IMR-90 (cell line): Measurements from ENCODE around the gene SNRPB. TPM values are rescaled to one million over a fixed set of nuclear protein-coding genes. Genes with fewer than 3 reads are reported as not detected.

Experiments used
- ATAC-seq: fragments of 200-7000 bp; cut with Tn5 transposase; 2 replicates; pipeline ENCODE4 v1.9.1; 2020; ENCODE audit warnings: low read depth, mild to moderate bottlenecking, moderate library complexity
- BruUV-seq: library from RNA; stranded (reverse); fragments of 400-500 nt; replicated peaks from 2 replicates; lab custom pipeline; 2021; lab: Mats Ljungman, UMichigan
- CTCF ChIA-PET: fragments of 300-600 bp; formaldehyde crosslinking; extraction: SDS; loops from one replicate; lab custom pipeline; 2021; ENCODE audit warnings: antibody characterized with exemption; lab: Yijun Ruan, JAX
- POLR2A ChIA-PET: fragments of 300-600 bp; sonication (Branson Sonifier 250); formaldehyde crosslinking; loops from one replicate; lab custom pipeline; 2022; ENCODE audit warnings: antibody characterized with exemption; ENCODE audit not compliant: unreplicated experiment; lab: Charles Lee
- DNase-seq: peaks from one replicate; pipeline ENCODE4 v3.0.0; 2013
- H2AFZ ChIP-seq: replicated peaks from 2 replicates; pipeline ENCODE3; 2013; ENCODE audit warnings: low read length, mild to moderate bottlenecking; ENCODE audit not compliant: poor library complexity
- H2AK5ac ChIP-seq: 2 replicates; pipeline ENCODE4 v1.6.1; 2013; ENCODE audit warnings: low read depth, low read length, inconsistent platforms
- H2AK9ac ChIP-seq: replicated peaks from 2 replicates; pipeline ENCODE3; 2013; ENCODE audit warnings: mild to moderate bottlenecking, low read depth, low read length, moderate library complexity; ENCODE audit not compliant: poor library complexity
- H2BK120ac ChIP-seq: 2 replicates; pipeline ENCODE4 v1.6.1; 2013; ENCODE audit warnings: low read depth, low read length, inconsistent platforms
- H2BK15ac ChIP-seq: 3 replicates; pipeline ENCODE4 v1.6.1; 2013; ENCODE audit warnings: low read depth, low read length, inconsistent platforms
- H2BK20ac ChIP-seq: 2 replicates; pipeline ENCODE4 v1.6.1; 2013; ENCODE audit warnings: low read depth, mild to moderate bottlenecking, inconsistent platforms, low read length, moderate library complexity
- H2BK5ac ChIP-seq: 2 replicates; pipeline ENCODE4 v1.6.1; 2013; ENCODE audit warnings: mild to moderate bottlenecking, low read depth, low read length, inconsistent platforms; ENCODE audit not compliant: poor library complexity, severe bottlenecking
- H3K14ac ChIP-seq: replicated peaks from 2 replicates; pipeline ENCODE4 v1.6.1; 2013; ENCODE audit warnings: low read depth, low read length, inconsistent platforms
- H3K18ac ChIP-seq: 2 replicates; pipeline ENCODE4 v1.6.1; 2013; ENCODE audit warnings: low read depth, low read length, control low read depth
- H3K23ac ChIP-seq: 2 replicates; pipeline ENCODE4 v1.6.1; 2013; ENCODE audit warnings: low read depth, low read length, inconsistent platforms
- H3K27ac ChIP-seq: 2 replicates; pipeline ENCODE4 v1.5.1; 2013; ENCODE audit warnings: mild to moderate bottlenecking, control low read depth, low read length; ENCODE audit not compliant: insufficient read depth
- H3K27me3 ChIP-seq: 2 replicates; pipeline ENCODE4 v1.6.1; 2013; ENCODE audit warnings: low read length; ENCODE audit not compliant: control insufficient read depth, insufficient read depth
- H3K36me3 ChIP-seq: 2 replicates; pipeline ENCODE4 v1.6.1; 2013; ENCODE audit warnings: low read length, mixed read lengths; ENCODE audit not compliant: control insufficient read depth, insufficient read depth
- H3K4ac ChIP-seq: 2 replicates; pipeline ENCODE4 v1.6.1; 2013; ENCODE audit warnings: low read depth, low read length, inconsistent platforms
- H3K4me1 ChIP-seq: 2 replicates; pipeline ENCODE4 v1.6.1; 2013; ENCODE audit warnings: low read length, mixed read lengths; ENCODE audit not compliant: control insufficient read depth, insufficient read depth
- H3K4me2 ChIP-seq: 2 replicates; pipeline ENCODE4 v1.6.1; 2013; ENCODE audit warnings: low read depth, mild to moderate bottlenecking, control low read depth, low read length, moderate library complexity
- H3K4me3 ChIP-seq: 2 replicates; pipeline ENCODE4 v1.5.1; 2013; ENCODE audit warnings: low read depth, mild to moderate bottlenecking, control low read depth, low read length, moderate library complexity; ENCODE audit not compliant: insufficient read depth
- H3K56ac ChIP-seq: 2 replicates; pipeline ENCODE4 v1.6.1; 2013; ENCODE audit warnings: low read length, inconsistent platforms; ENCODE audit not compliant: insufficient read depth; ENCODE audit errors: extremely low read depth
- H3K79me1 ChIP-seq, 2 experiments: 2 replicates each; pipeline ENCODE4 v1.6.1; 2013; ENCODE audit warnings: low read length in 2 of 2, inconsistent platforms in 1 of 2, low read depth in 1 of 2
- H3K9ac ChIP-seq: 2 replicates; pipeline ENCODE4 v1.6.1; 2013; ENCODE audit warnings: low read depth, low read length, control low read depth
- H3K9me1 ChIP-seq: 2 replicates; pipeline ENCODE4 v1.6.1; 2013; ENCODE audit warnings: low read length, inconsistent platforms; ENCODE audit not compliant: insufficient read depth
- H3K9me3 ChIP-seq: 2 replicates; pipeline ENCODE4 v1.6.1; 2013; ENCODE audit warnings: low read length; ENCODE audit not compliant: control insufficient read depth, insufficient read depth
- H4K20me1 ChIP-seq: 2 replicates; pipeline ENCODE4 v1.6.1; 2013; ENCODE audit warnings: low read length, inconsistent platforms; ENCODE audit not compliant: insufficient read depth
- H4K5ac ChIP-seq: 2 replicates; pipeline ENCODE4 v1.6.1; 2013; ENCODE audit warnings: mild to moderate bottlenecking, low read depth, low read length, control low read depth
- H4K8ac ChIP-seq, 2 experiments: 2 replicates each; pipeline ENCODE4 v1.6.1; 2013; ENCODE audit warnings: low read depth in 2 of 2, low read length in 2 of 2, control low read depth in 1 of 2, inconsistent platforms in 1 of 2
- H4K91ac ChIP-seq: 2 replicates; pipeline ENCODE4 v1.6.1; 2013; ENCODE audit warnings: low read depth, low read length, inconsistent platforms; ENCODE audit not compliant: insufficient read depth
- BHLHE40 ChIP-seq: fragments of 150-350 bp; IDR thresholded peaks from 2 replicates; pipeline ENCODE4 v1.6.1; 2016; ENCODE audit warnings: mild to moderate bottlenecking, low read depth, low read length
- MXI1 ChIP-seq: IDR thresholded peaks from 2 replicates; pipeline ENCODE4 v1.6.1; 2012; ENCODE audit warnings: low read depth, mild to moderate bottlenecking, low read length, moderate library complexity, borderline replicate concordance
- POLR2A ChIP-seq: IDR thresholded peaks from 2 replicates; pipeline ENCODE4 v1.6.1; 2012; ENCODE audit warnings: mild to moderate bottlenecking, low read depth, low read length
- WGBS, 2 experiments: methylation state at CpG; one replicate each; pipeline versions ENCODE4 v1.1.5 to v1.1.7; 2013; ENCODE audit warnings: missing lambda C conversion rate in 2 of 2; ENCODE audit not compliant: insufficient read length in 1 of 2; ENCODE audit errors: extremely low coverage in 2 of 2; 5-methylcytosine and 5-hydroxymethylcytosine counted together
- dilution Hi-C: fragments of 300-500 bp; cut with HindIII; formaldehyde crosslinking; loops from one replicate; pipeline ENCODE4 v1.14.3; 2018; ENCODE audit warnings: low sequenced_read_pairs; ENCODE audit not compliant: unreplicated experiment
- in situ Hi-C: fragments of 300-500 bp; cut with MboI; formaldehyde crosslinking; loops from 3 replicates; pipeline ENCODE4 v1.14.3; 2019; ENCODE audit warnings: low sequenced_read_pairs, inconsistent platforms, mixed read lengths
- intact Hi-C: fragments of 100-400 bp; cut with micrococcal nuclease; formaldehyde crosslinking; loops from 2 replicates; pipeline ENCODE4 v1.10.0; 2022
- polyA plus RNA-seq, 3 experiments: library from polyadenylated mRNA; depleted of rRNA; stranded (reverse); fragments of >200 nt; gene quantifications; 2 replicates each; pipeline ENCODE4 v1.2.3, GENCODE V29; 2012; ENCODE audit warnings: low replicate concordance in 1 of 3
- total RNA-seq: library from RNA; depleted of rRNA; stranded (reverse); fragments of >200 nt; gene quantifications from 2 replicates; pipeline ENCODE4 v1.2.3, GENCODE V29; 2012

Gene SNRPB
- total and polyA plus RNA-seq, 2 of the 4 experiments (the other 2 are of a cell fraction) = 103 to 214 TPM

DNA sequence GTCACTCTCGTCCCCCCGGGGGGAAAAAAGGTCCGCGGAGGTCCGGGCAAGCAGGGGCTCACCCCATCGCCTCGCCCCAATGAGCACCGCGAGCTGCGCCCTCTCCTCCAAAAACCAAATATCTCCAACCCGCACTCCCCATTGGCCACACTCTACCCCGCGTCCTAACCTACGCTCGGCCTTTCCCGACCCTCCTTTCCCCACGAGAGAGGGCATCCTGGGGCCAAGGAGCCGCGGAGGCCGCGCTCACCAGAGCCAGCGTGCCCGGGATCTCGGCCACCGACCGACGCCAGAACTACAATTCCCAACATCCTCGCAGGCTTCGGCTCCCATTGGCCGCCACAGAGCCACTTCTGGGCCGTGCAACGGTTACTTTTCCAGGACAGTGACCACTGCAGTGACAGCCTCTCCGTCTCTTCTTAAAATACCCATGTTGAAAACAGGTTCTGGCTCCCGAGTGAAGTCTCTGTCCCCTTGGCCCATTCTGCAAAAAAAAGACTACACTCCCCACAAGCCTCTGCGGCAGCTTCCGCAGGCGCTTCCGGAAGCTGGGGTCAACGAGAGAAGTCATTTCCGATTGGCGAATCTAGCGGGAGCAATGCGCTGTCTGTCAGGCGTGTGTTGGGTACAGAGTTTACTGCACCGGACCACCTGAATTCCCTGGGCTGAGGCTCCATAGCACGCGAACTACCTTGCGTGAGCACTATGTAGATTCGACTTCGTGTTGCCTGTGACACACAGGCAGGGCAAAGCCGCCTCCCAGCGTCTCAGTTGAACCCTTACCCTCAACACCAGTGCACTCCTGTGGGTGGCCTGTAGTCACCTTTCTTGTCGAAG is 38.3 kb upstream of the SNRPB start, which contains the start of gene ZNF343:
Gene ZNF343 (minus strand): TSS at position 285 of the 837 bp plus-strand sequence. CDS start 15,020 bp downstream, outside the sequence.
- Histone ChIP-seq H3K56ac (peak within 1 kb of the TSS; percentile 97), H2AK5ac (peak within 1 kb of the TSS; percentile 62), H3K18ac (peak within 1 kb of the TSS; percentile 89), H4K8ac (peak within 1 kb of the TSS; percentile 91 to 99), H3K4me1 (peaks cover 2% of the 10 kb centered on the region; the same call in 1 of the 2 replicates), H2BK15ac (peak within 1 kb of the TSS; percentile 90; the same call in 2 of the 3 replicates), H2AK9ac (peak within 1 kb of the TSS; percentile 73), H2BK20ac (peak within 1 kb of the TSS; percentile 95), H3K4me3 (peak within 1 kb of the TSS; percentile 77), H3K9ac (peak within 1 kb of the TSS; percentile 85), H4K20me1 (no peaks in the 10 kb centered on the region), H3K14ac (peak within 1 kb of the TSS; percentile 99), H3K4me2 (peak within 1 kb of the TSS; percentile 94), H4K91ac (peak within 1 kb of the TSS; percentile 98), H2AFZ (peak within 1 kb of the TSS; percentile 98), H3K9me1 (peaks cover 3% of the 10 kb centered on the region), H3K9me3 (no peaks in the 10 kb centered on the region), H3K23ac (peak within 1 kb of the TSS; percentile 99), H3K79me1 (peaks cover 5 to 26% of the 10 kb centered on the region in 2 experiments; a peak in 3 of 4 replicates), H3K27ac (peak within 1 kb of the TSS; percentile 81), H4K5ac (peak within 1 kb of the TSS; percentile 92), H3K27me3 (no peaks in the 10 kb centered on the region), H2BK120ac (peak within 1 kb of the TSS; percentile 99), H3K4ac (peak within 1 kb of the TSS; percentile 98), H3K36me3 (no peaks in the 10 kb centered on the region), H2BK5ac (peak within 1 kb of the TSS; percentile 87)
- WGBS, 2 experiments = 0% methylated on average over 21 of the region's 53 CpGs; no CpG with 5 or more reads in 1 of the 2 experiments
- ATAC-seq = peak; percentile 95
- in situ Hi-C loops = loop anchor here (25.0 kb wide), 1 partner anchor 328 kb away; the partner anchor contains the start of genes PCED1A and VPS16
- dilution Hi-C loops = no loop called here
- TF ChIP-seq BHLHE40 (no peak), MXI1 (0 out of 2 replicates have a peak, but pooled peaks have one; percentile 62), POLR2A (no peak)
- ChIA-PET CTCF (interaction anchor here (1.0 kb wide), 1 partner anchor 13 kb away, joined by 5 read pairs; no protein-coding TSS in a partner anchor), POLR2A (no interaction called here)
- intact Hi-C loops = loop anchor here (2.0 kb wide), 1 partner anchor 16 kb away; no protein-coding TSS in a partner anchor
- peak; percentile 77 for DNase-seq
- no TSS peak for BruUV-seq
